Endothelial cell of umbilical vein (primary cell): ENCODE measurements around the gene R3HDM2. TPM values are rescaled to one million over a fixed set of nuclear protein-coding genes. Genes with fewer than 3 reads are reported as not detected.

Source experiments
- BruUV-seq: library from RNA; stranded (reverse); fragments of 400-500 nt; replicated peaks from 2 replicates; lab custom pipeline; 2021; lab: Mats Ljungman, UMichigan
- CTCF ChIA-PET: fragments of 300-600, 350-600 bp; sonication (Branson Sonifier 250); formaldehyde crosslinking; loops from one replicate; lab custom pipeline; 2021; ENCODE audit warnings: antibody characterized with exemption, inconsistent platforms; lab: Charles Lee
- POLR2A ChIA-PET: fragments of 300-600, 350-600 bp; sonication (Branson Sonifier 250); formaldehyde crosslinking; loops from one replicate; lab custom pipeline; 2021; ENCODE audit warnings: antibody characterized with exemption, inconsistent platforms; lab: Charles Lee
- DNase-seq: peaks from one replicate; pipeline ENCODE4 v3.0.0-alpha.2; 2011; ENCODE audit warnings: low read depth, low spot score
- FAIRE-seq: peaks from 2 replicates; lab custom pipeline; 2011; peaks lifted over from hg19 to GRCh38; lab: Jason Lieb, UNC
- H2AFZ ChIP-seq: 2 replicates; pipeline ENCODE4 v1.6.0; 2012; ENCODE audit warnings: low read depth, low read length, control low read depth, inconsistent platforms
- H3K27ac ChIP-seq: 2 replicates; pipeline ENCODE4 v1.5.1; 2011; ENCODE audit warnings: low read depth, mild to moderate bottlenecking, control low read depth, low read length, moderate library complexity; ENCODE audit not compliant: insufficient read depth
- H3K27me3 ChIP-seq, 2 experiments: 2 replicates each; pipeline versions ENCODE4 v1.6.0 to v1.6.1; 2011; ENCODE audit warnings: low read length in 2 of 2, mixed read lengths in 1 of 2; ENCODE audit not compliant: control insufficient read depth in 2 of 2, insufficient read depth in 2 of 2
- H3K36me3 ChIP-seq, 2 experiments: 2 replicates in 1 of 2; 3 replicates in 1 of 2; pipeline ENCODE4 v1.5.1; 2011; ENCODE audit warnings: low read length in 2 of 2, mild to moderate bottlenecking in 1 of 2, moderate library complexity in 1 of 2; ENCODE audit not compliant: control insufficient read depth in 2 of 2, insufficient read depth in 2 of 2; ENCODE audit errors: extremely low read depth in 1 of 2
- H3K4me1 ChIP-seq: 3 replicates; pipeline ENCODE4 v1.5.1; 2011; ENCODE audit warnings: mild to moderate bottlenecking, low read length; ENCODE audit not compliant: control insufficient read depth, insufficient read depth; ENCODE audit errors: extremely low read depth
- H3K4me2 ChIP-seq: 2 replicates; pipeline ENCODE4 v1.6.1; 2011; ENCODE audit warnings: low read length, control low read depth, mixed read lengths; ENCODE audit not compliant: insufficient read depth
- H3K4me3 ChIP-seq, 3 experiments: fragments of 200-600 bp in 1 of 3; sonication (generic), shearing (Covaris generic) in 1 of 3; replicated peaks in 1 of 3; 2 replicates each; pipeline ENCODE4 v1.5.1; 2011 to 2016; ENCODE audit warnings: control low read depth in 3 of 3, low read length in 3 of 3, mild to moderate bottlenecking in 2 of 3, inconsistent platforms in 1 of 3, low read depth in 1 of 3, moderate library complexity in 1 of 3; ENCODE audit not compliant: insufficient read depth in 1 of 3
- H3K79me2 ChIP-seq: 2 replicates; pipeline ENCODE4 v1.6.0; 2012; ENCODE audit warnings: low read length, inconsistent platforms; ENCODE audit not compliant: control insufficient read depth, insufficient read depth
- H3K9ac ChIP-seq: replicated peaks from 2 replicates; pipeline ENCODE3; 2011; ENCODE audit warnings: low read length, control low read depth; ENCODE audit not compliant: insufficient read depth; ENCODE audit errors: extremely low read depth
- H3K9me1 ChIP-seq: replicated peaks from 3 replicates; pipeline ENCODE4 v1.6.0; 2011; ENCODE audit warnings: mild to moderate bottlenecking, low read length; ENCODE audit not compliant: control insufficient read depth, insufficient read depth; ENCODE audit errors: extremely low read depth
- H3K9me3 ChIP-seq: replicated peaks from 2 replicates; pipeline ENCODE4 v1.5.1; 2012; ENCODE audit warnings: low read length, inconsistent platforms; ENCODE audit not compliant: control insufficient read depth, insufficient read depth
- H4K20me1 ChIP-seq: replicated peaks from 2 replicates; pipeline ENCODE3; 2011; ENCODE audit warnings: mild to moderate bottlenecking, low read length; ENCODE audit not compliant: control insufficient read depth, insufficient read depth; ENCODE audit errors: extremely low read depth
- CTCF ChIP-seq, 2 donors: IDR thresholded peaks; 1 replicate in 1 of 2; 2 replicates in 1 of 2; pipeline ENCODE4 v1.5.1; 2011; ENCODE audit warnings: low read length in 2 of 2, mild to moderate bottlenecking in 2 of 2, moderate library complexity in 2 of 2, control low read depth in 1 of 2, inconsistent platforms in 1 of 2, low read depth in 1 of 2; ENCODE audit not compliant: insufficient read depth in 1 of 2; ENCODE audit errors: extremely low read depth in 1 of 2
- EZH2 ChIP-seq: IDR thresholded peaks from 2 replicates; pipeline ENCODE4 v1.6.1; 2012; ENCODE audit warnings: borderline replicate concordance, low read depth, mild to moderate bottlenecking, moderate library complexity, low read length, inconsistent platforms; ENCODE audit not compliant: severe bottlenecking
- FOS ChIP-seq: IDR thresholded peaks from 2 replicates; pipeline ENCODE4 v1.6.1; 2011; ENCODE audit warnings: mild to moderate bottlenecking, low read length, moderate library complexity, borderline replicate concordance; ENCODE audit not compliant: insufficient read depth
- GATA2 ChIP-seq: IDR thresholded peaks from 2 replicates; pipeline ENCODE4 v1.7.0; 2011; ENCODE audit warnings: low read depth, mild to moderate bottlenecking, moderate library complexity, mixed read lengths, low read length; ENCODE audit not compliant: insufficient read length, insufficient read depth
- JUN ChIP-seq: IDR thresholded peaks from 2 replicates; pipeline ENCODE4 v1.6.1; 2011; ENCODE audit warnings: borderline replicate concordance, low read depth; ENCODE audit not compliant: insufficient read length, insufficient read depth
- POLR2A ChIP-seq: IDR thresholded peaks from 2 replicates; pipeline ENCODE4 v1.6.1; 2012; ENCODE audit warnings: low read depth, mild to moderate bottlenecking, control low read depth, low read length
- POLR2AphosphoS5 ChIP-seq: IDR thresholded peaks from 2 replicates; pipeline ENCODE4 v1.6.1; 2012; ENCODE audit warnings: low read depth, mild to moderate bottlenecking, control low read depth, low read length, moderate library complexity; ENCODE audit not compliant: insufficient read depth
- dilution Hi-C: fragments of 300-500 bp; cut with MboI; formaldehyde crosslinking; loops from one replicate; pipeline ENCODE4 v1.15.0; 2019; ENCODE audit warnings: low sequenced_read_pairs; ENCODE audit not compliant: extremely low pct_ligation_motif_present
- intact Hi-C: fragments of 100-400 bp; cut with micrococcal nuclease; formaldehyde crosslinking; loops from one replicate; pipeline ENCODE4 v1.10.0; 2022
- polyA plus RNA-seq, 4 experiments: library from polyadenylated mRNA; depleted of rRNA in 3 of 4; stranded (reverse) in 3 of 4; unstranded in 1 of 4; fragments of >200 nt; gene quantifications; 2 replicates each; pipeline versions ENCODE4 v1.2.1 to v1.2.3, GENCODE V29; 2011 to 2012; ENCODE audit warnings: missing spikeins in 1 of 4
- total RNA-seq: library from RNA; stranded (reverse); gene quantifications from 2 replicates; pipeline ENCODE4 v1.2.3, GENCODE V29; 2021
- TF ChIP-seq, protein P1 (sequence below): IDR thresholded peaks from 2 replicates; pipeline ENCODE4 v1.6.1; 2011; ENCODE audit not compliant: insufficient read depth, insufficient read length

R3HDM2 gene
- total and polyA plus RNA-seq, 2 donors (not counting 3 experiments of a cell fraction or from before 2014, with no cell fraction given) = 26.1 to 31.3 TPM

- Histone ChIP-seq H3K4me2 (no peak overlapping the region), H3K27ac (no peak overlapping the region), H4K20me1 (no peaks in the 10 kb centered on the region), H2AFZ (no peak overlapping the region), H3K4me3 (no peak overlapping the region), H3K79me2 (no peaks in the 10 kb centered on the region), H3K4me1 (peaks cover 2% of the 10 kb centered on the region), H3K36me3 (no peaks in the 10 kb centered on the region), H3K9me1 (no peaks in the 10 kb centered on the region), H3K9me3 (no peaks in the 10 kb centered on the region), H3K9ac (no peak overlapping the region), H3K27me3 (peaks cover 82 to 87% of the 10 kb centered on the region in 2 experiments)
- FAIRE-seq (no peak), DNase-seq (no peak)
- dilution Hi-C loops (no loop called here), intact Hi-C loops (no loop called here)
- TF ChIP-seq JUN (no peak), FOS (no peak), CTCF (IDR thresholded peaks at IDR 0.05; ENCODE audit: extremely low read depth in 1 of 2, insufficient read depth in 1 of 2, low read depth in 1 of 2, low read length in 2 of 2) (no peak), POLR2A (no peak), EZH2 (no peak), POLR2AphosphoS5 (no peak), GATA2 (no peak)
- TF ChIP-seq, protein P1, sequence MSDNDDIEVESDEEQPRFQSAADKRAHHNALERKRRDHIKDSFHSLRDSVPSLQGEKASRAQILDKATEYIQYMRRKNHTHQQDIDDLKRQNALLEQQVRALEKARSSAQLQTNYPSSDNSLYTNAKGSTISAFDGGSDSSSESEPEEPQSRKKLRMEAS = no peak
- ChIA-PET CTCF (interaction anchor here (1.1 to 4.1 kb wide), 3 partner anchors 11 to 241 kb away, joined by 3 to 60 read pairs (median 10); partner anchors contain the start of genes GLI1 and SHMT2), POLR2A (no interaction called here)
- no TSS peak for BruUV-seq
These were observed 212.6 kb downstream of the R3HDM2 start for GRCh38 chr12:57218030-57218853.
